Common myeloid progenitor, CD34-positive (primary cell): ENCODE measurements around the gene SSBP3.

Source experiments
- CTCF ChIA-PET: fragments of 350-600 bp; sonication (Branson Sonifier 250); formaldehyde crosslinking; loops from one replicate; lab custom pipeline; 2021; ENCODE audit warnings: antibody characterized with exemption; lab: Charles Lee
- POLR2A ChIA-PET: fragments of 350-600 bp; sonication (Branson Sonifier 250); formaldehyde crosslinking; loops from one replicate; lab custom pipeline; 2021; ENCODE audit warnings: antibody characterized with exemption; lab: Charles Lee
- DNase-seq, 3 donors: peaks; one replicate each; pipeline versions ENCODE4 v3.0.0 to v3.0.0-alpha.2; 2013
- H3K27ac ChIP-seq, 2 experiments: 1 replicate in 1 of 2; 2 replicates in 1 of 2; pipeline ENCODE4 v1.7.0; 2013; ENCODE audit warnings: inconsistent platforms in 2 of 2, low read length in 2 of 2, mild to moderate bottlenecking in 2 of 2, low read depth in 1 of 2, moderate library complexity in 1 of 2; ENCODE audit not compliant: severe bottlenecking in 2 of 2, insufficient read depth in 1 of 2, poor library complexity in 1 of 2
- H3K27me3 ChIP-seq, 5 experiments: replicated peaks in 2 of 5; 1 replicate in 3 of 5; 2 replicates in 2 of 5; pipeline versions ENCODE4 v1.6.1 to v1.7.0; 2013; ENCODE audit warnings: low read length in 4 of 5, mild to moderate bottlenecking in 2 of 5, moderate library complexity in 2 of 5, inconsistent platforms in 1 of 5; ENCODE audit not compliant: insufficient read depth in 5 of 5, control insufficient read depth in 4 of 5
- H3K36me3 ChIP-seq, 4 experiments: 1 replicate in 2 of 4; 2 replicates in 2 of 4; pipeline versions ENCODE4 v1.6.1 to v1.7.0; 2013; ENCODE audit warnings: low read length in 3 of 4, control low read depth in 1 of 4, mild to moderate bottlenecking in 1 of 4; ENCODE audit not compliant: control insufficient read depth in 4 of 4, insufficient read depth in 4 of 4
- H3K4me1 ChIP-seq, 4 experiments: 1 replicate in 3 of 4; 2 replicates in 1 of 4; pipeline versions ENCODE4 v1.6.1 to v1.7.1; 2013; ENCODE audit warnings: low read length in 3 of 4, mild to moderate bottlenecking in 3 of 4, control low read depth in 1 of 4, inconsistent platforms in 1 of 4, moderate library complexity in 1 of 4; ENCODE audit not compliant: control insufficient read depth in 4 of 4, insufficient read depth in 4 of 4; ENCODE audit errors: control extremely low read depth in 1 of 4
- H3K4me3 ChIP-seq, 7 experiments: 1 replicate in 4 of 7; 2 replicates in 3 of 7; pipeline versions ENCODE4 v1.5.1 to v1.7.0; 2013; ENCODE audit warnings: mild to moderate bottlenecking in 7 of 7, low read length in 6 of 7, moderate library complexity in 6 of 7, inconsistent platforms in 2 of 7, low read depth in 2 of 7, control low read depth in 1 of 7; ENCODE audit not compliant: insufficient read depth in 4 of 7, control insufficient read depth in 1 of 7; ENCODE audit errors: extremely low read depth in 1 of 7
- H3K9me3 ChIP-seq, 5 experiments: 1 replicate in 4 of 5; 2 replicates in 1 of 5; pipeline versions ENCODE4 v1.6.1 to v1.7.1; 2013; ENCODE audit warnings: low read length in 4 of 5, mild to moderate bottlenecking in 2 of 5, inconsistent platforms in 1 of 5, low read depth in 1 of 5, moderate library complexity in 1 of 5; ENCODE audit not compliant: control insufficient read depth in 4 of 5, insufficient read depth in 2 of 5; ENCODE audit errors: control extremely low read depth in 1 of 5
- WGBS: methylation state at CpG from one replicate; pipeline ENCODE4 v1.1.5; 2013; ENCODE audit not compliant: insufficient coverage; 5-methylcytosine and 5-hydroxymethylcytosine counted together

Gene SSBP3

GRCh38 chr1:54358503-54359168, 47.6 kb downstream of the SSBP3 start:
- no peak overlapping the region for H3K4me3 ChIP-seq
- DNase-seq = no peak
- CTCF ChIA-PET = interaction anchor here (0.6 to 3.7 kb wide), 16 partner anchors 9 to 443 kb away, joined by 3 to 22 read pairs (median 3); partner anchors contain the start of genes SSBP3 and TTC22
- no peaks in the 10 kb centered on the region for H3K27me3 ChIP-seq
- POLR2A ChIA-PET = interaction anchor here (0.8 to 1.3 kb wide), 3 partner anchors 26 to 106 kb away, joined by 3 to 5 read pairs (median 4); partner anchors contain the start of gene SSBP3
- H3K9me3 ChIP-seq = no peaks in the 10 kb centered on the region
- peaks cover 0 to 36% (median 11%) of the 10 kb centered on the region in 4 experiments for H3K36me3 ChIP-seq
- H3K4me1 ChIP-seq = peaks cover 3 to 57% (median 43%) of the 10 kb centered on the region in 4 experiments
- H3K27ac ChIP-seq = no peak overlapping the region
- WGBS = 97% methylated on average over 9 of the region's 14 CpGs

DNA sequence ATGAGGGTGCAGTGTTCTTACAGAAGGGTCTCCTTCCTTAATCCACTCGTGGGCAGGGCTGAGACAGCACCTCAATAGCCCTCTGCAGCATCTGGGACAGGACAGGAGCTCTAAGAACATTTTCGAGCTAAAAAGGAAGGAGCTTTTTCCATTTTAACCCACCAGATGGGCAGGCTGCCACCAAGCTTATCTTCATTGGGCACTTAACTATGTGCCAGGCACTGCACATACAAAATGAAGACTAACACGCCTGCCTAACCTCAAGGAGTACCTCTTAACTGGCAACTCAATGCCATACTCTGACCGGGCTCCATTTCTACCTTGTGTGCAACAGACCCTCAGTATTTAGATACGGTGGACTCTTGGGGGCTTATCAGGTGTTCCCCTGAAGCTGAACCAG, 48.2 kb downstream of the SSBP3 start:
- H3K4me1 ChIP-seq = peaks cover 3 to 61% (median 43%) of the 10 kb centered on the region in 4 experiments
- CTCF ChIA-PET = interaction anchor here (0.6 to 3.7 kb wide), 13 partner anchors 9 to 443 kb away, joined by 3 to 22 read pairs (median 3); partner anchors contain the start of genes SSBP3 and TTC22
- 23% methylated on average over 5 of the region's 5 CpGs for WGBS
- DNase-seq = peak; percentile 28 to 61 (median 51)
- H3K4me3 ChIP-seq = no peak overlapping the region
- H3K27me3 ChIP-seq = no peaks in the 10 kb centered on the region
- POLR2A ChIA-PET = interaction anchor here (0.8 to 1.3 kb wide), 3 partner anchors 27 to 107 kb away, joined by 3 to 5 read pairs (median 4); partner anchors contain the start of gene SSBP3
- no peak overlapping the region for H3K27ac ChIP-seq
- H3K9me3 ChIP-seq = no peaks in the 10 kb centered on the region
- H3K36me3 ChIP-seq = peaks cover 0 to 36% (median 12%) of the 10 kb centered on the region in 4 experiments

GRCh38 chr1:54356680-54357147, 49.5 kb downstream of the SSBP3 start:
- CTCF ChIA-PET = interaction anchor here (0.6 to 1.4 kb wide), 3 partner anchors 23 to 62 kb away, joined by 3 to 5 read pairs (median 3); no protein-coding TSS in a partner anchor
- Histone ChIP-seq H3K9me3 (no peaks in the 10 kb centered on the region), H3K27me3 (no peaks in the 10 kb centered on the region), H3K4me1 (peaks cover 3 to 67% (median 45%) of the 10 kb centered on the region in 4 experiments), H3K27ac (no peak overlapping the region), H3K4me3 (peak overlapping the region in 3 of 7 experiments; percentile 53 to 69 (median 61)), H3K36me3 (peaks cover 0 to 49% (median 12%) of the 10 kb centered on the region in 4 experiments)
- 22% methylated on average over 7 of the region's 9 CpGs for whole genome bisulfite sequencing
- POLR2A ChIA-PET = no interaction called here
- DNase-seq = peak; percentile 33 to 86 (median 80)

- Histone ChIP-seq H3K4me3 (peak overlapping the region in 6 of 7 experiments; percentile 21 to 69 (median 45)), H3K9me3 (no peaks in the 10 kb centered on the region), H3K4me1 (peaks cover 3 to 67% (median 47%) of the 10 kb centered on the region in 4 experiments), H3K27me3 (no peaks in the 10 kb centered on the region), H3K36me3 (peaks cover 0 to 53% (median 12%) of the 10 kb centered on the region in 4 experiments), H3K27ac (peak overlapping the region in 1 of 2 experiments; percentile 55)
- peak; percentile 73 to 90 (median 84) for DNase-seq
- ChIA-PET CTCF (interaction anchor here (0.6 to 1.7 kb wide), 5 partner anchors 10 to 130 kb away, joined by 3 to 9 read pairs (median 4); no protein-coding TSS in a partner anchor), POLR2A (no interaction called here)
- 5% methylated on average over 26 of the region's 31 CpGs for WGBS
These were observed 50.1 kb downstream of the SSBP3 start for GRCh38 chr1:54355931-54356679.

DNA sequence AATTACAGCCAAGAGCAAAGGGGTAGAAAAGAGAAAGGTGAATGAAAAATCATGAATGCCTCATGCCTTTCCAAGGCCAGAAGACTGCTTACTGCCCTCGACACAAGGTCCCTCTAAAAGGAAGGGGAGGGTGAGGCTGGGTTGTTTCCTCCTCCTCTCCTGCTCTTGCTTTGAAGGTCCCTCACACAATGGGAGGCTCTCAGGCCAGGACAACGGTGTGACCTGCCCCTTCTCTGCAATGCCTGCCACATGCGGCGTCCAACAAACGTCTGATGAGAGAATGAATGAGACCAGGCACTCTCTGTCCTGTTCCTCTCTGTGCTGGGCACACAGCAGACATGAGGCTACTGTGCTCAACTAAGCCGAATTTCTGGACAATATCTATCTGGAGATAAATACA, 51.3 kb downstream of the SSBP3 start:
- ChIA-PET CTCF (interaction anchor here (1.0 to 1.7 kb wide), 2 partner anchors 11 to 131 kb away, joined by 4 to 9 read pairs; no protein-coding TSS in a partner anchor), POLR2A (no interaction called here)
- Histone ChIP-seq H3K27me3 (no peaks in the 10 kb centered on the region), H3K36me3 (peaks cover 0 to 56% (median 12%) of the 10 kb centered on the region in 4 experiments), H3K4me3 (no peak overlapping the region), H3K27ac (no peak overlapping the region), H3K9me3 (no peaks in the 10 kb centered on the region), H3K4me1 (peaks cover 7 to 78% (median 54%) of the 10 kb centered on the region in 4 experiments)
- DNase-seq = no peak
- 74% methylated on average over 4 of the region's 6 CpGs for WGBS

DNA sequence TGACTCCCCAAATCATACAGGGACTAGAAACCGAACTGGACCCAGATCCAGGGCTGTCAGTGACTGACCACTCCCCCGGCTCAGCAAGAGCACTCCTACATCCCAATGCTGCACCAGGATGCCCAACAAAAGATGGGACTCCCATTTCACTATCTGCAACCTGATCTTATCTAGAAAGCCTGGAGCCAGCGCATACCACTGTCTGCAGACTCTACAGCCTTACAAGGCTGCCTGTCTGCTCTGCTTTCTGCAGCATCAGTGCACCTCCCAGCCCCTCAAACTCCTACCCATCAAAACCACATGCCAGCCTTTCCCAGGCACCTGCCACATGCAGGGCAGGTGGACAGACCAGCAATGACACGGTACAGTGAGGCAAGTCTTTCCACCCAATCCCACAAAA, 52.2 kb downstream of the SSBP3 start:
- ChIA-PET POLR2A (no interaction called here), CTCF (no interaction called here)
- Histone ChIP-seq H3K4me1 (peaks cover 7 to 73% (median 55%) of the 10 kb centered on the region in 4 experiments), H3K9me3 (no peaks in the 10 kb centered on the region), H3K27ac (no peak overlapping the region), H3K4me3 (no peak overlapping the region), H3K27me3 (no peaks in the 10 kb centered on the region), H3K36me3 (peaks cover 0 to 57% (median 12%) of the 10 kb centered on the region in 4 experiments)
- DNase-seq = no peak
- 100% methylated on average over 4 of the region's 4 CpGs for WGBS
